Thoracic aorta (tissue), 2 donors: ENCODE measurements around the gene SLC29A2. TPM values are rescaled to one million over a fixed set of nuclear protein-coding genes. Genes with fewer than 3 reads are reported as not detected.
A peak's percentile ranks its signal among the peaks of the same experiment; 100 is the strongest.

Experiments
- ATAC-seq: fragments of 150-250 bp; one replicate; pipeline ENCODE4 v1.8.0; 2017; ENCODE audit warnings: low read depth; ENCODE audit not compliant: insufficient number of reproducible peaks, low FRiP score
- DNase-seq: peaks from one replicate; pipeline ENCODE4 v3.0.0-alpha.2; 2020; ENCODE audit warnings: low spot score
- H3K27ac ChIP-seq, 2 donors: fragments of 200-600 bp; sonication (generic); 1 replicate in 1 of 2; 2 replicates in 1 of 2; pipeline ENCODE4 v1.5.1; 2016; ENCODE audit warnings: mild to moderate bottlenecking in 2 of 2, moderate library complexity in 2 of 2
- H3K27me3 ChIP-seq: fragments of 200-600 bp; sonication (generic); replicated peaks from 2 replicates; pipeline ENCODE4 v1.6.0; 2016; ENCODE audit warnings: mild to moderate bottlenecking; ENCODE audit not compliant: insufficient read depth
- H3K36me3 ChIP-seq: fragments of 200-600 bp; sonication (generic); one replicate; pipeline ENCODE4 v1.5.1; 2016
- H3K4me1 ChIP-seq, 2 donors: fragments of 200-600 bp; sonication (generic); 1 replicate in 1 of 2; 2 replicates in 1 of 2; pipeline versions ENCODE4 v1.5.1 to v1.6.0; 2016; ENCODE audit warnings: low read depth in 2 of 2, mild to moderate bottlenecking in 1 of 2; ENCODE audit not compliant: control insufficient read depth in 1 of 2
- H3K4me3 ChIP-seq: fragments of 200-600 bp; sonication (generic); 2 replicates; pipeline ENCODE4 v1.5.1; 2016; ENCODE audit warnings: mild to moderate bottlenecking
- H3K9me3 ChIP-seq: fragments of 200-600 bp; sonication (generic); 2 replicates; pipeline ENCODE4 v1.5.1; 2016
- CTCF ChIP-seq: fragments of 200-600 bp; sonication (generic); IDR thresholded peaks from one replicate; pipeline ENCODE4 v1.5.1; 2019; ENCODE audit warnings: antibody characterized with exemption
- total RNA-seq, 2 donors: library from RNA; depleted of rRNA; stranded (reverse); fragments of >200 nt; gene quantifications; one replicate each; pipeline versions ENCODE4 v1.1.0 to v1.2.3, GENCODE V29; 2016

The SLC29A2 gene
- total RNA-seq, 2 donors from 2014 or later, result 2.5 to 3.0 TPM

- Histone ChIP-seq H3K27me3 (no peaks in the 10 kb centered on the region), H3K4me3 (no peak overlapping the region), H3K36me3 (peaks cover 29% of the 10 kb centered on the region), H3K9me3 (no peaks in the 10 kb centered on the region), H3K27ac (no peak overlapping the region), H3K4me1 (peaks cover 23 to 33% of the 10 kb centered on the region in 2 donors)
- ATAC-seq, result no peak
- TF ChIP-seq CTCF, result no peak
- no peak for DNase-seq
These were observed 31.7 kb downstream of the SLC29A2 start for GRCh38 chr11:66339686-66340483.

GRCh38 chr11:66339162-66339675 lies 32.3 kb downstream of the SLC29A2 start:
- ATAC-seq (no peak), DNase-seq (no peak)
- TF ChIP-seq CTCF, result no peak
- Histone ChIP-seq H3K9me3 (no peaks in the 10 kb centered on the region), H3K27me3 (no peaks in the 10 kb centered on the region), H3K36me3 (peaks cover 29% of the 10 kb centered on the region), H3K27ac (no peak overlapping the region), H3K4me1 (peaks cover 21 to 33% of the 10 kb centered on the region in 2 donors), H3K4me3 (no peak overlapping the region)

GRCh38 chr11:66338276-66339161 lies 33.0 kb downstream of the SLC29A2 start:
- Histone ChIP-seq H3K36me3 (peaks cover 29% of the 10 kb centered on the region), H3K4me3 (no peak overlapping the region), H3K27ac (no peak overlapping the region), H3K9me3 (no peaks in the 10 kb centered on the region), H3K27me3 (no peaks in the 10 kb centered on the region), H3K4me1 (peaks cover 16 to 26% of the 10 kb centered on the region in 2 donors)
- ATAC-seq, result no peak
- no peak for TF ChIP-seq CTCF
- no peak for DNase-seq

GRCh38 chr11:66337103-66337899 lies 34.3 kb downstream of the SLC29A2 start:
- Histone ChIP-seq H3K4me3 (no peak overlapping the region), H3K27me3 (no peaks in the 10 kb centered on the region), H3K9me3 (no peaks in the 10 kb centered on the region), H3K36me3 (peaks cover 29% of the 10 kb centered on the region), H3K4me1 (peaks cover 13 to 20% of the 10 kb centered on the region in 2 donors), H3K27ac (peak overlapping the region in 1 of 2 donors; percentile 10)
- ATAC-seq (no peak), DNase-seq (no peak)
- no peak for TF ChIP-seq CTCF
